ENCODE results near the gene IGFBP2.

DNA sequence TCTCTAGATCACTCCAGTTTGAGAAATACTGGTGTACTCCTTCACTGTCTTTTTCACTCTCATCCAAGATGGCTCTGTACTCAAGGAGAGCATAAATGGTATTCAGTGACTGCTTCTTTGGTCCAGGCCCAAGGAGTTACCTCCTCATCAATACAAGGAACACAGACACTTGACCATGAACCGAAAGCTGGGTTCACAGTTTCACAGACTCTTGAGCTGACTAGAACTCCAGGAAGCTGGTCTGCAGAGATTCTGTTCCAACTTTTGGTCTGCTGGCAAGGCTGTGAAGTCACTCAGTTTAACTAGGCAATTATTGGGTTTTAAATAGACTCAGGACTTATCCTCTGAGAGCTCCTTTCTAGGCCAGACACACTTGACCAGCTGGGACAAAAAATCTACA lies 69.5 kb downstream of the IGFBP2 start:
- TF ChIP-seq ZNF384 (IDR thresholded peaks at IDR 0.05) (no peak), FOXA1 (IDR thresholded peaks at IDR 0.05) (no peak), FOXM1 (IDR thresholded peaks at IDR 0.05; ENCODE audit: borderline replicate concordance) (no peak), ARNT (IDR thresholded peaks at IDR 0.05) (no peak), BHLHE40 (IDR thresholded peaks at IDR 0.05; ENCODE audit: borderline replicate concordance) (no peak), CTBP1 (IDR thresholded peaks at IDR 0.05; ENCODE audit: borderline replicate concordance) (no peak)

All from HEK293T (cell line).